GM12891 (cell line): ENCODE results near the gene ZCCHC17.

Experiments used
- POLR2A ChIP-seq: IDR thresholded peaks from 2 replicates; pipeline ENCODE4 v1.6.1; 2011; ENCODE audit warnings: low read depth, low read length, control low read depth
- POLR2AphosphoS5 ChIP-seq: IDR thresholded peaks from 2 replicates; pipeline ENCODE4 v1.6.1; 2011; ENCODE audit warnings: low read depth, low read length, control low read depth

- no peak for TF ChIP-seq POLR2A
- no peak for TF ChIP-seq POLR2AphosphoS5
These were observed 47.7 kb downstream of the ZCCHC17 start for GRCh38 chr1:31344503-31344902.
